Activated B cell treated with CpG ODN at 0.5 μM for 24 hours (primary cell): ENCODE data around the gene TMX2. TPM values are rescaled to one million over a fixed set of nuclear protein-coding genes. Genes with fewer than 3 reads are reported as not detected.
"Not testable (repeated sequence)": the region's sequence is repeated elsewhere in the genome, so short reads cannot be mapped to it uniquely, and the experiment has no call there.

Experiments used
- ATAC-seq: fragments of 200-7000 bp; cut with Tn5 transposase; one replicate; pipeline ENCODE4 v1.10.0; 2021; ENCODE audit warnings: low read depth, mild to moderate bottlenecking, moderate library complexity
- CTCF ChIA-PET: fragments of 350-600 bp; sonication (Branson Sonifier 250); formaldehyde crosslinking; loops from one replicate; lab custom pipeline; 2021; ENCODE audit warnings: antibody characterized with exemption; lab: Charles Lee
- POLR2A ChIA-PET: fragments of 350-600 bp; sonication (Branson Sonifier 250); formaldehyde crosslinking; loops from one replicate; lab custom pipeline; 2021; ENCODE audit warnings: antibody characterized with exemption; lab: Charles Lee
- DNase-seq: peaks from one replicate; pipeline ENCODE4 v3.0.0; 2022
- H3K27ac Mint-ChIP-seq: one replicate; pipeline ENCODE4 v1.8.0; 2020; ENCODE audit warnings: mixed read lengths
- H3K27me3 Mint-ChIP-seq: one replicate; pipeline ENCODE4 v1.8.0; 2021; ENCODE audit warnings: mixed read lengths
- H3K36me3 Mint-ChIP-seq: one replicate; pipeline ENCODE4 v1.8.0; 2021; ENCODE audit warnings: low read depth, mixed read lengths
- H3K4me1 Mint-ChIP-seq: one replicate; pipeline ENCODE4 v1.8.0; 2021; ENCODE audit warnings: mixed read lengths
- H3K4me3 Mint-ChIP-seq: one replicate; pipeline ENCODE4 v1.8.0; 2020; ENCODE audit warnings: mild to moderate bottlenecking, mixed read lengths
- H3K9me3 Mint-ChIP-seq: one replicate; pipeline ENCODE4 v1.8.0; 2020; ENCODE audit warnings: mixed read lengths
- intact Hi-C: fragments of 100-400 bp; cut with micrococcal nuclease; formaldehyde crosslinking; loops from one replicate; pipeline ENCODE4 v1.15.1; 2024
- total RNA-seq: library from RNA; stranded (reverse); gene quantifications from 2 replicates; pipeline ENCODE4 v1.2.3, GENCODE V29; 2022
- TF ChIP-seq, protein P1 (sequence below): fragments of 200-600 bp; IDR thresholded peaks from one replicate; pipeline ENCODE4 v1.8.0; 2022; ENCODE audit warnings: antibody characterized with exemption, mild to moderate bottlenecking

TMX2 gene
- total RNA-seq, 1 donor from 2014 or later, result 53.2 TPM

GRCh38 chr11:57700425-57700824 is 12.0 kb upstream of the TMX2 start:
- H3K4me1 Mint-ChIP-seq, result no peaks in the 10 kb centered on the region
- intact Hi-C loops, result no loop called here
- TF ChIP-seq, protein P1, sequence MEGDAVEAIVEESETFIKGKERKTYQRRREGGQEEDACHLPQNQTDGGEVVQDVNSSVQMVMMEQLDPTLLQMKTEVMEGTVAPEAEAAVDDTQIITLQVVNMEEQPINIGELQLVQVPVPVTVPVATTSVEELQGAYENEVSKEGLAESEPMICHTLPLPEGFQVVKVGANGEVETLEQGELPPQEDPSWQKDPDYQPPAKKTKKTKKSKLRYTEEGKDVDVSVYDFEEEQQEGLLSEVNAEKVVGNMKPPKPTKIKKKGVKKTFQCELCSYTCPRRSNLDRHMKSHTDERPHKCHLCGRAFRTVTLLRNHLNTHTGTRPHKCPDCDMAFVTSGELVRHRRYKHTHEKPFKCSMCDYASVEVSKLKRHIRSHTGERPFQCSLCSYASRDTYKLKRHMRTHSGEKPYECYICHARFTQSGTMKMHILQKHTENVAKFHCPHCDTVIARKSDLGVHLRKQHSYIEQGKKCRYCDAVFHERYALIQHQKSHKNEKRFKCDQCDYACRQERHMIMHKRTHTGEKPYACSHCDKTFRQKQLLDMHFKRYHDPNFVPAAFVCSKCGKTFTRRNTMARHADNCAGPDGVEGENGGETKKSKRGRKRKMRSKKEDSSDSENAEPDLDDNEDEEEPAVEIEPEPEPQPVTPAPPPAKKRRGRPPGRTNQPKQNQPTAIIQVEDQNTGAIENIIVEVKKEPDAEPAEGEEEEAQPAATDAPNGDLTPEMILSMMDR, result no peak
- H3K9me3 Mint-ChIP-seq, result no peaks in the 10 kb centered on the region
- ChIA-PET POLR2A (no interaction called here), CTCF (no interaction called here)
- no peak overlapping the region for H3K4me3 Mint-ChIP-seq
- H3K27ac Mint-ChIP-seq, result no peak overlapping the region
- no peak for ATAC-seq
- no peaks in the 10 kb centered on the region for H3K27me3 Mint-ChIP-seq
- peaks cover 84% of the 10 kb centered on the region for H3K36me3 Mint-ChIP-seq
- DNase-seq, result no peak

- Mint-ChIP-seq H3K27ac (no peak overlapping the region), H3K9me3 (no peaks in the 10 kb centered on the region), H3K4me3 (no peak overlapping the region), H3K27me3 (no peaks in the 10 kb centered on the region), H3K4me1 (peaks cover 3% of the 10 kb centered on the region), H3K36me3 (peaks cover 71% of the 10 kb centered on the region)
- POLR2A ChIA-PET, result interaction anchor here (0.6 to 2.3 kb wide), 3 partner anchors 9 to 830 kb away, joined by 3 to 9 read pairs (median 7); partner anchors contain the start of genes MED19 and TMX2
- intact Hi-C loops, result no loop called here
- DNase-seq (no peak), ATAC-seq (no peak)
- TF ChIP-seq, protein P1, result no peak
- CTCF ChIA-PET, result interaction anchor here (0.7 to 1.6 kb wide), 2 partner anchors 31 to 97 kb away, joined by 3 to 5 read pairs; no protein-coding TSS in a partner anchor
These were observed 9.1 kb upstream of the TMX2 start for GRCh38 chr11:57703341-57703740.

GRCh38 chr11:57704932-57705331 is 7.5 kb upstream of the TMX2 start:
- ChIA-PET POLR2A (interaction anchor here (0.6 to 0.7 kb wide), 2 partner anchors 23 to 134 kb away, joined by 4 read pairs; no protein-coding TSS in a partner anchor), CTCF (no interaction called here)
- intact Hi-C loops, result no loop called here
- Mint-ChIP-seq H3K9me3 (no peaks in the 10 kb centered on the region), H3K4me3 (no peak overlapping the region), H3K27ac (no peak overlapping the region), H3K36me3 (peaks cover 63% of the 10 kb centered on the region), H3K27me3 (no peaks in the 10 kb centered on the region), H3K4me1 (peaks cover 8% of the 10 kb centered on the region)
- ATAC-seq (no peak), DNase-seq (no peak)
- TF ChIP-seq, protein P1, result no peak

GRCh38 chr11:57705432-57705831 is 7.0 kb upstream of the TMX2 start:
- not testable (repeated sequence) for H3K27me3 Mint-ChIP-seq
- H3K36me3 Mint-ChIP-seq, result peaks cover 59% of the 10 kb centered on the region

GRCh38 chr11:57709802-57710367 is 2.5 kb upstream of the TMX2 start:
- DNase-seq, result no peak
- Mint-ChIP-seq H3K27ac (no peak overlapping the region), H3K4me1 (peaks cover 47% of the 10 kb centered on the region), H3K4me3 (no peak overlapping the region), H3K9me3 (no peaks in the 10 kb centered on the region), H3K27me3 (no peaks in the 10 kb centered on the region), H3K36me3 (peaks cover 36% of the 10 kb centered on the region)
- CTCF ChIA-PET, result interaction anchor here (4.1 kb wide), 1 partner anchor 91 kb away, joined by 26 read pairs; no protein-coding TSS in a partner anchor
- intact Hi-C loops, result no loop called here
- ATAC-seq, result no peak
- TF ChIP-seq, protein P1, result no peak
- POLR2A ChIA-PET, result interaction anchor here (0.6 kb wide), 1 partner anchor 92 kb away, joined by 3 read pairs; no protein-coding TSS in a partner anchor

More at GRCh38 chr11:57705432-57705831, 7.0 kb upstream of the TMX2 start:
- POLR2A ChIA-PET, result interaction anchor here (0.6 to 0.7 kb wide), 2 partner anchors 22 to 134 kb away, joined by 4 read pairs; no protein-coding TSS in a partner anchor
- H3K4me3 Mint-ChIP-seq, DNase-seq, intact Hi-C loops, H3K27ac Mint-ChIP-seq, CTCF ChIA-PET, H3K9me3 Mint-ChIP-seq, ATAC-seq: not testable (repeated sequence)
- H3K4me1 Mint-ChIP-seq, result peaks cover 11% of the 10 kb centered on the region
